Stomach (tissue), 9 donors: Measurements from ENCODE around the gene TYW1. TPM values are rescaled to one million over a fixed set of nuclear protein-coding genes. Genes with fewer than 3 reads are reported as not detected.
"Not testable (repeated sequence)": the region's sequence is repeated elsewhere in the genome, so short reads cannot be mapped to it uniquely, and the experiment has no call there.

Experiments used
- DNase-seq, 2 donors: peaks; one replicate each; pipeline versions ENCODE4 v3.0.0 to v3.0.0-alpha.2; 2013 to 2019
- H3K27ac ChIP-seq, 5 donors: fragments of 200-600 bp in 4 of 5; sonication (generic) in 4 of 5; one replicate each; pipeline ENCODE4 v1.5.1; 2013 to 2019; ENCODE audit warnings: mild to moderate bottlenecking in 1 of 5, moderate library complexity in 1 of 5
- H3K27me3 ChIP-seq, 3 donors: fragments of 200-600 bp; sonication (generic); one replicate each; pipeline ENCODE4 v1.5.1; 2017 to 2019; ENCODE audit warnings: mixed run types in 1 of 3
- H3K36me3 ChIP-seq, 4 donors: fragments of 200-600 bp; sonication (generic); 1 replicate in 3 of 4; 2 replicates in 1 of 4; pipeline ENCODE4 v1.5.1; 2016 to 2019
- H3K4me1 ChIP-seq, 4 donors: fragments of 200-600 bp; sonication (generic); one replicate each; pipeline ENCODE4 v1.5.1; 2016 to 2019
- H3K4me3 ChIP-seq, 4 donors: fragments of 200-600 bp; sonication (generic) in 3 of 4; one replicate each; pipeline ENCODE4 v1.5.1; 2016 to 2019; ENCODE audit warnings: mild to moderate bottlenecking in 1 of 4
- H3K9me3 ChIP-seq, 4 donors: fragments of 200-600 bp; sonication (generic); one replicate each; pipeline ENCODE4 v1.5.1; 2016 to 2019
- CTCF ChIP-seq, 7 experiments: fragments of 450-650 bp in 4 of 7; fragments of 200-600 bp in 3 of 7; sonication (generic) in 3 of 7; IDR thresholded peaks; one replicate each; pipeline ENCODE4 v1.5.1; 2016 to 2019; ENCODE audit warnings: antibody characterized with exemption in 7 of 7, control low read depth in 2 of 7, mild to moderate bottlenecking in 1 of 7
- EP300 ChIP-seq: sonication (generic); formaldehyde crosslinking; IDR thresholded peaks from one replicate; pipeline ENCODE4 v1.6.1; 2017; ENCODE audit warnings: antibody characterized with exemption
- POLR2A ChIP-seq, 4 donors: fragments of 450-650 bp; IDR thresholded peaks; one replicate each; pipeline ENCODE4 v1.6.1; 2016; ENCODE audit warnings: antibody characterized with exemption in 4 of 4, control low read depth in 2 of 4, mild to moderate bottlenecking in 1 of 4, moderate library complexity in 1 of 4
- POLR2AphosphoS5 ChIP-seq, 3 donors: sonication (generic); formaldehyde crosslinking; IDR thresholded peaks; one replicate each; pipeline ENCODE4 v1.6.1; 2016; ENCODE audit warnings: antibody characterized with exemption in 3 of 3
- WGBS, 5 donors: extraction: QIAGEN DNeasy Blood & Tissue Kit in 3 of 5; methylation state at CpG; one replicate each; pipeline versions ENCODE4 v1.1.5 to v1.1.7; 2013 to 2018; 5-methylcytosine and 5-hydroxymethylcytosine counted together
- intact Hi-C: fragments of 100-400 bp; cut with DNase I; formaldehyde crosslinking; loops from one replicate; pipeline ENCODE4 v1.15.1; 2023; ENCODE audit warnings: low total_unique reads
- polyA plus RNA-seq, 3 donors: library from polyadenylated mRNA; stranded (reverse); fragments of 200-250 nt; gene quantifications; one replicate each; pipeline ENCODE4 v1.2.3, GENCODE V29; 2013
- total RNA-seq, 5 donors: library from RNA; depleted of rRNA; stranded (reverse); fragments of >200 nt; gene quantifications; one replicate each; pipeline versions ENCODE4 v1.1.0 to v1.2.3, GENCODE V29; 2014 to 2016
- donor health status: healthy with polysubstance abuse.
- donor health status: Bipolar disorder and iron deficiency.
- donor health status: healthy.

TYW1 gene
- total and polyA plus RNA-seq, 8 donors, result 5.2 to 74.7 (median 11.0) TPM

- 96 to 98% (median 97%) methylated on average over 7 of the region's 7 CpGs for WGBS, 5 donors
- Histone ChIP-seq H3K27ac (no peak overlapping the region), H3K36me3 (peaks cover 0 to 23% (median 2%) of the 10 kb centered on the region in 4 donors), H3K27me3 (no peaks in the 10 kb centered on the region), H3K4me1 (no peaks in the 10 kb centered on the region), H3K9me3 (no peaks in the 10 kb centered on the region), H3K4me3 (no peak overlapping the region)
- TF ChIP-seq POLR2A (IDR thresholded peaks at IDR 0.05) (no peak), EP300 (no peak), POLR2AphosphoS5 (IDR thresholded peaks at IDR 0.05) (no peak), CTCF (IDR thresholded peaks at IDR 0.05) (no peak)
- intact Hi-C loops, result no loop called here
- no peak for DNase-seq
Observed at GRCh38 chr7:67210567-67210966, 213.9 kb downstream of the TYW1 start.

GRCh38 chr7:67211650-67212330 is 215.2 kb downstream of the TYW1 start:
- peaks cover 0 to 22% (median 2%) of the 10 kb centered on the region in 4 donors for H3K36me3 ChIP-seq
- DNase-seq, H3K9me3 ChIP-seq, H3K27ac ChIP-seq, H3K4me1 ChIP-seq, H3K4me3 ChIP-seq, intact Hi-C loops, H3K27me3 ChIP-seq: not testable (repeated sequence)
- WGBS, 5 donors, result 83 to 94% (median 87%) methylated on average over 10 of the region's 10 CpGs

GRCh38 chr7:67213038-67213437 is 216.4 kb downstream of the TYW1 start:
- H3K27ac ChIP-seq, DNase-seq, H3K4me1 ChIP-seq, intact Hi-C loops, H3K27me3 ChIP-seq, H3K4me3 ChIP-seq, H3K9me3 ChIP-seq: not testable (repeated sequence)
- 92 to 98% (median 97%) methylated on average over 7 of the region's 7 CpGs for WGBS, 5 donors
- H3K36me3 ChIP-seq, result peaks cover 0 to 14% (median 2%) of the 10 kb centered on the region in 4 donors

- H3K27ac ChIP-seq, H3K9me3 ChIP-seq, H3K27me3 ChIP-seq, H3K4me1 ChIP-seq, DNase-seq, intact Hi-C loops, H3K4me3 ChIP-seq, H3K36me3 ChIP-seq: not testable (repeated sequence)
- 69 to 96% (median 73%) methylated on average over 2 of the region's 2 CpGs for WGBS, 5 donors
Observed at GRCh38 chr7:67223551-67223950, 226.9 kb downstream of the TYW1 start.

- H3K4me1 ChIP-seq, H3K9me3 ChIP-seq, intact Hi-C loops, H3K27ac ChIP-seq, H3K36me3 ChIP-seq, H3K4me3 ChIP-seq, H3K27me3 ChIP-seq: not testable (repeated sequence)
- WGBS, 5 donors, result 70 to 85% (median 78%) methylated on average over 5 of the region's 5 CpGs
- peak in 1 of 2 donors; percentile 4 for DNase-seq
Observed at GRCh38 chr7:67226340-67226907, 229.8 kb downstream of the TYW1 start.

- H3K27me3 ChIP-seq, H3K27ac ChIP-seq, H3K4me1 ChIP-seq, H3K4me3 ChIP-seq, H3K9me3 ChIP-seq, intact Hi-C loops, DNase-seq, H3K36me3 ChIP-seq: not testable (repeated sequence)
- 88 to 94% (median 93%) methylated on average over 6 of the region's 6 CpGs for WGBS, 5 donors
Observed at GRCh38 chr7:67226967-67227366, 230.3 kb downstream of the TYW1 start.

- DNase-seq, intact Hi-C loops, H3K27me3 ChIP-seq, H3K4me1 ChIP-seq, H3K27ac ChIP-seq, H3K9me3 ChIP-seq, H3K36me3 ChIP-seq, H3K4me3 ChIP-seq: not testable (repeated sequence)
- 91 to 95% (median 94%) methylated on average over 9 of the region's 9 CpGs for WGBS, 5 donors
Observed at GRCh38 chr7:67229018-67229417, 232.4 kb downstream of the TYW1 start.

- intact Hi-C loops, result not testable (repeated sequence)
- 81 to 88% (median 86%) methylated on average over 1 of the region's 1 CpG for WGBS, 5 donors
Observed at GRCh38 chr7:67230029-67230428, 233.4 kb downstream of the TYW1 start.

GRCh38 chr7:67233506-67233905 is 236.9 kb downstream of the TYW1 start:
- H3K27ac ChIP-seq, DNase-seq, H3K36me3 ChIP-seq, H3K4me1 ChIP-seq, H3K4me3 ChIP-seq, H3K27me3 ChIP-seq, H3K9me3 ChIP-seq, intact Hi-C loops: not testable (repeated sequence)
- 90 to 97% (median 94%) methylated on average over 7 of the region's 7 CpGs for WGBS, 5 donors

More at GRCh38 chr7:67230029-67230428, 233.4 kb downstream of the TYW1 start:
- not testable (repeated sequence) for H3K4me3 ChIP-seq, H3K36me3 ChIP-seq, H3K27ac ChIP-seq, H3K4me1 ChIP-seq, H3K9me3 ChIP-seq, DNase-seq, H3K27me3 ChIP-seq

- H3K4me3 ChIP-seq, H3K4me1 ChIP-seq, H3K27me3 ChIP-seq, intact Hi-C loops, H3K9me3 ChIP-seq, H3K27ac ChIP-seq: not testable (repeated sequence)
- WGBS, 5 donors, result 80 to 91% (median 85%) methylated on average over 7 of the region's 7 CpGs
- peak in 1 of 2 donors; percentile 2 for DNase-seq
- H3K36me3 ChIP-seq, result peaks cover 0 to 15% (median 6%) of the 10 kb centered on the region in 4 donors
Observed at GRCh38 chr7:67236216-67236615, 239.6 kb downstream of the TYW1 start.

- H3K27ac ChIP-seq, H3K4me1 ChIP-seq, H3K4me3 ChIP-seq, intact Hi-C loops, DNase-seq, H3K9me3 ChIP-seq, H3K27me3 ChIP-seq: not testable (repeated sequence)
- 95 to 100% (median 100%) methylated on average over 1 of the region's 1 CpG for WGBS, 5 donors
- peaks cover 0 to 11% (median 4%) of the 10 kb centered on the region in 4 donors for H3K36me3 ChIP-seq
Observed at GRCh38 chr7:67242871-67243270, 246.2 kb downstream of the TYW1 start.
